22Rv1 (cell line): ENCODE results near the gene GFY.

Experiments
- H3K27ac ChIP-seq: fragments of 450-650 bp; 2 replicates; pipeline ENCODE4 v1.5.1; 2017
- ZFX ChIP-seq: fragments of 450-650 bp; IDR thresholded peaks from 2 replicates; pipeline ENCODE4 v1.6.1; 2017; ENCODE audit warnings: antibody characterized with exemption, borderline replicate concordance
- TF ChIP-seq, protein P1 (sequence below): fragments of 450-650 bp; IDR thresholded peaks from 2 replicates; pipeline ENCODE4 v1.5.1; 2017; ENCODE audit warnings: mild to moderate bottlenecking

Gene GFY

DNA sequence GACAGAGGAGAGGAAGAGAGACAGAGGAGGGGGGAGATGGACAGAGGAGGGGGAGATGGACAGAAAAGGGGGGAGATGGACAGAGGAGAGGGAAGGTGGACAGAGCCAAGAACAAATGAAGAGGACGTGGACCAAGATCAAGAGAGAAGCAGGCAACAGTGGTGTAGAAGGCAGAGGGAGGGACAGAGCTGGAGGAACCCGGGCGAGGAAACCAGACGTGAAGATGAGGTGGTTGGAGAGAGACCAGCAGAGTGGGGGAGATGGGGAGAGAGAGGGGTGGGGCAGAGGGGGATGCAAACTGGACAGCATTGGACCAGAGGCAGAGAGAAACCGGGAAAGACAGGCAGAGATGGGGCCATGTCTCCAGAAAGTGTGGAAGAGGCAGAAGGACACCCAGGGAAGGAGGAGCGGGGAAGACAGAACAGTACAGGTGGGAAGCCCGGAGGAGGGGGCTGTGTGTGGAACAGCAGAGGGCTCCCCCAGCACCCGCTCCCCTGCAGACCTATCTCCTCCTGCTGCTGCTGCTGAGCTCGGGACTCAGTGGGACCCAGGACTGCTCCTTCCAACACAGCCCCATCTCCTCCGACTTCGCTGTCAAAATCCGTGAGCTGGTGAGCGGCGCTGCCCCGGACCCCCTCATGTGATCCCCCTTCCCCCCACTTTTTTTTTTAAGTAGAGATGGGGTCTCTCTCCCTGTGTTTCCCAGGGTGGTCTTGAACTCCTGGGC, 50.2 kb downstream of the GFY start:
- TF ChIP-seq, protein P1, sequence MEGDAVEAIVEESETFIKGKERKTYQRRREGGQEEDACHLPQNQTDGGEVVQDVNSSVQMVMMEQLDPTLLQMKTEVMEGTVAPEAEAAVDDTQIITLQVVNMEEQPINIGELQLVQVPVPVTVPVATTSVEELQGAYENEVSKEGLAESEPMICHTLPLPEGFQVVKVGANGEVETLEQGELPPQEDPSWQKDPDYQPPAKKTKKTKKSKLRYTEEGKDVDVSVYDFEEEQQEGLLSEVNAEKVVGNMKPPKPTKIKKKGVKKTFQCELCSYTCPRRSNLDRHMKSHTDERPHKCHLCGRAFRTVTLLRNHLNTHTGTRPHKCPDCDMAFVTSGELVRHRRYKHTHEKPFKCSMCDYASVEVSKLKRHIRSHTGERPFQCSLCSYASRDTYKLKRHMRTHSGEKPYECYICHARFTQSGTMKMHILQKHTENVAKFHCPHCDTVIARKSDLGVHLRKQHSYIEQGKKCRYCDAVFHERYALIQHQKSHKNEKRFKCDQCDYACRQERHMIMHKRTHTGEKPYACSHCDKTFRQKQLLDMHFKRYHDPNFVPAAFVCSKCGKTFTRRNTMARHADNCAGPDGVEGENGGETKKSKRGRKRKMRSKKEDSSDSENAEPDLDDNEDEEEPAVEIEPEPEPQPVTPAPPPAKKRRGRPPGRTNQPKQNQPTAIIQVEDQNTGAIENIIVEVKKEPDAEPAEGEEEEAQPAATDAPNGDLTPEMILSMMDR: no peak
- no peak for TF ChIP-seq ZFX
- no peak overlapping the region for H3K27ac ChIP-seq

DNA sequence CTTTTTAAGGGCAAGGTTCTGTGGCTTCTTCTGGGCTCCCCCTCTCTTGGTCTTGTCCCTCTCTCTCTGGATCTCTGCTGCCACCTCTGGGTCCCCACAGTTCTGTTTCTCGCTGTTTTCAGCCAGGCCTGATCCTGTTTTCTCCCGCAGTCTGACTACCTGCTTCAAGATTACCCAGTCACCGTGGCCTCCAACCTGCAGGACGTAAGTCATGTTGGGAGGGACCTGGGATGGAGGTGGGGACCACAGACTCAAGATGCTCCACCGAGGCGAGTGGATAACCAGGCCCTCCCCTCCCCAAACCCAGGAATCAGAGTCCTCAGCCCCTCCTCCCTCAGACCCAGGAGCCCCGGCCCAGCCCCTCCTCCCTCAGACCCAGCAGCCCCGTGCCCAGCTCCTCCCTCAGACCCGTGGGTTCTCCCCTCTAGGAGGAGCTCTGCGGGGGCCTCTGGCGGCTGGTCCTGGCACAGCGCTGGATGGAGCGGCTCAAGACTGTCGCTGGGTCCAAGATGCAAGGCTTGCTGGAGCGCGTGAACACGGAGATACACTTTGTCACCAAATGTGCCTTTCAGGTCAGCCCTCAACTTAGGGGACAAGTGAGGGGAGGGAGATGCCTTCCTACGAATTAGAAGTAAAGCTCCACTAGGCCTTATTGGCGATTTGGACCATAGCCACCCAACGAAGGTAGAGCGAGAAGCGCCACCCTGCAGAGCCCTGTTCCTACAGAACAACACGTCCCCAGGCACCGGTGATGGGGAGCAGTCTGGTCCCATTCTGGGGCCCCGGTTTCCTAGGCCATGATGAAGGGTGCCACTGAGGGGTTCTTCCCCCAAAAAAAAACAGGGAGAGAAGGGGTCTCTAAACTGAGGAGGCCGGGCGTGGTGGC, 51.0 kb downstream of the GFY start:
- no peak overlapping the region for H3K27ac ChIP-seq
- TF ChIP-seq, protein P1: peak; percentile 69
- TF ChIP-seq ZFX: no peak
